GM19351 (cell line): ENCODE measurements around the gene MORN3.
A peak's percentile ranks its signal among the peaks of the same experiment; 100 is the strongest.
"Not testable (repeated sequence)": the region's sequence is repeated elsewhere in the genome, so short reads cannot be mapped to it uniquely, and the experiment has no call there.

Experiments
- ATAC-seq: cut with Tn5 transposase; IDR thresholded peaks from one replicate; pipeline ENCODE4 v1.9.1; 2021; ENCODE audit warnings: mild to moderate bottlenecking, moderate library complexity; ENCODE audit not compliant: unreplicated experiment

The MORN3 gene, protein sequence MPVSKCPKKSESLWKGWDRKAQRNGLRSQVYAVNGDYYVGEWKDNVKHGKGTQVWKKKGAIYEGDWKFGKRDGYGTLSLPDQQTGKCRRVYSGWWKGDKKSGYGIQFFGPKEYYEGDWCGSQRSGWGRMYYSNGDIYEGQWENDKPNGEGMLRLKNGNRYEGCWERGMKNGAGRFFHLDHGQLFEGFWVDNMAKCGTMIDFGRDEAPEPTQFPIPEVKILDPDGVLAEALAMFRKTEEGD

DNA sequence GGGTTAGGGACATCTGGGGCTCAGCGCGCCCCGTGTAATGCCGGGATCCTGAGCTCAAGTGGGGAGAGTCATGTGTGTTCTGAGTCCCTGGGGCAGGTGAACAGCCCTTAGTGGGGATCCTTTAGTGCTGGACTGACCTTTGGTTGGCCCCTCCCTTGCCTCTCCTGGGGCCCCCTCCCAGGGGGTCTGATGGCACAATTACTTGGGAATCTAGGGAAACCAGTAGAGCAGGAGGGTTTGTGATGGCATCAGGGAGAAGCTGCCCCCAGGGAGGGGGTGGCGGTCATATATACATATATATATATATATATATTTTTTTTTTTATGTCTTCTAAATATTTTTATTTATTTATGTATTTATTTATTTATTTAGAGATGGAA, at the start of gene MORN3:
Gene MORN3, minus strand, starts transcription at position 134 of the 380 bp plus-strand sequence. CDS start 171 bp downstream, outside the sequence.
- ATAC-seq: no peak

GRCh38 chr12:121718653-121719239, 49.3 kb upstream of the MORN3 start:
- no peak for ATAC-seq

GRCh38 chr12:121717041-121717699, 47.7 kb upstream of the MORN3 start:
- no peak for ATAC-seq

DNA sequence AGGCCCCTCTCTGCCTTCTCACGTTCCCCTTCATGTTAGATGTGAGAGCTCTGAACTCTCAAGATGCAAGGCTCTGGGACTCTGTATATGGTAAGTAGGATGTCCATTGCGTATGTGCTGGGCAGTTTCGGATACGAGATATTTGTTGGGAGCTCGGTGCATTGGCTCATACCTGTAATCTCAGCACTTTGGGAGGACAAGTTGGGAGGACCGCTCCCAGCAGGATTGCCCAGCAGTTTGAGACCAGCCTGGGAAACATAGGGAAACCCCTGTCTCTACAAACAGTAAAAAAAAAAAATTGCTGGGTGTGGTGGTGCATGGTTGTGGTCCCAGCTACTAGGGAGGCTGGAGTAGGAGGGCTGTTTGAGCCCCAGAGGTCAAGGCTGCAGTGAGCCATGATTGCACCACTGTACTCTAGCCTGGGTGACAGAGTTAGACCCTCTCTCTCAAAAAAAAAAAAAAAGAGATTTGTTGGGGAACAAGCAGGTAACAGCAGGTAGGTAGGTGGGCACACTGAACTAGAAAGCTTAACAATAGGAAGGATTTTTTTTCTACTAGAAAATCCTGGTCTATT, 46.5 kb upstream of the MORN3 start:
- ATAC-seq: no peak

GRCh38 chr12:121715055-121715454, 45.6 kb upstream of the MORN3 start:
- ATAC-seq: not testable (repeated sequence)

GRCh38 chr12:121713793-121714192, 44.3 kb upstream of the MORN3 start:
- no peak for ATAC-seq

DNA sequence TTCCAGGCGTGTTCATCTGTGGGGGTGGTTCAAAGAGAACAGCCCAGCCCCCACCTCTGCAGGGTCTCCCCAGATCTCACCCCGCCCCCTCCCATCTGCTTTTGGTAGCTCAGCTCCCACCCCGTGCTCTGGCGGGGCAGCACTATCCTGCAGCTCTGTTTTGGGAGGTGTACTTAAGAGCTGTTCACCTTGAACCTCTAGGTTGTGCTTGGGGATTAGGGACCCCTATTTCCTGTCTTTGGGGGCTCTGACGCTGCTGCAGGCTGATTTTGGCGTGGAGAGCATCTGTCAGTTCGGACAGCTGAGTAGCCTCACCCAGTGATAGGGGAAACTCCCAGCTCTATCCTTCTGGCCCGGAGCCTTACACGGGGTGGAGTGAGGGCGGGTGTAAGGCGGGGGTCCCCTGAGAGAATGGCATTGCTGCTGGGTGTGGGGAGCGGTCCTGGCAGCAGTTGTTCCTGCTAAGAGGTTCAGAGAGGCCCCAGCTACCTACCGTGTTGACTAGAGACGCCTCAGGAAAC, 43.9 kb upstream of the MORN3 start:
- ATAC-seq: no peak

GRCh38 chr12:121712461-121713256, 43.2 kb upstream of the MORN3 start, which contains the start of gene TMEM120B:
TMEM120B (plus strand) TSS chr12:121712752; CDS start chr12:121712896, 144 bp downstream.
- ATAC-seq: peak; percentile 77

GRCh38 chr12:121712190-121712460, 42.7 kb upstream of the MORN3 start:
- peak; percentile 27 for ATAC-seq

- no peak for ATAC-seq
These were observed 42.1 kb upstream of the MORN3 start for GRCh38 chr12:121711361-121712189.

DNA sequence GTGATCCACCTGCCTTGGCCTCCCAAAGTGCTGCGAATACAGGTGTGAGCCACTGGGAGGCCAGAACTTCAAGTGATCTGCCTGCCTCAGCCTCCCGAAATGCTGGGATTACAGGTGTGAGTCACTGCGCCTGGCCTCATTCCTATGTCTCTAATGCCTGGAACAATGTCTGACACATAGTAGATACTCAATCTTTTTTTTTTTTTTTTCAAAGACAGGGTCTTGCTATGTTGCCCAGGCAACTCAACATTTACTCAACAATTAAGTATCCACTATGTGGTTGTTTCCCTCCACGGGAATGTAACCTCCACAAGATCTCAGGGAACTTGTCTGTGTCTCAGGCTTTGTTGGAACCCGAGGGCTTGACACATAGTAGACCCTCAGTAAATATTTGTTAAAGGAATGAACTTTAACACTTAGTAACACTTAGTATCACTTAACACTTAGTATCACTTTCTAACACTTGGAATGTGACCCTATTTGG, 40.1 kb upstream of the MORN3 start:
- no peak for ATAC-seq

GRCh38 chr12:121709064-121709424, 39.6 kb upstream of the MORN3 start:
- not testable (repeated sequence) for ATAC-seq

- ATAC-seq: no peak
These were observed 39.0 kb upstream of the MORN3 start for GRCh38 chr12:121708313-121709063.

DNA sequence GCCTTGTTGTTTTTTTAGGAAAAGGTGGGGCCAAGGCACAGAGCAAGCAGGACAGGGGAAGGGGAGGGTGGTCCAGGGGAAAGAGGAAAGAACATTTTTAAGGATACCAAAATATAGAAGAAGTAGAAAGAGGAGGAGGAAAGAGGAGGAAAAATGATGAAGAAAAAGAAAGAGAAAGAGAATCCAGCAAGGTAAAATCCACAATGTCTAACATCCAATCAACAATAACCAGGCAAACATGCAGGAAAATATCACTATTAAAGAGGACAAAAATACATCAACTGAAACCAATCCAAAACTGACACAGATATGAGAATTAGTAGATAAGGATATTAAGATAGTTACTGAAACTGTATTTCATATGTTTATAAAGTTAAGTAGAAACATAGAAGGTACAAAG, 36.1 kb upstream of the MORN3 start:
- no peak for ATAC-seq

DNA sequence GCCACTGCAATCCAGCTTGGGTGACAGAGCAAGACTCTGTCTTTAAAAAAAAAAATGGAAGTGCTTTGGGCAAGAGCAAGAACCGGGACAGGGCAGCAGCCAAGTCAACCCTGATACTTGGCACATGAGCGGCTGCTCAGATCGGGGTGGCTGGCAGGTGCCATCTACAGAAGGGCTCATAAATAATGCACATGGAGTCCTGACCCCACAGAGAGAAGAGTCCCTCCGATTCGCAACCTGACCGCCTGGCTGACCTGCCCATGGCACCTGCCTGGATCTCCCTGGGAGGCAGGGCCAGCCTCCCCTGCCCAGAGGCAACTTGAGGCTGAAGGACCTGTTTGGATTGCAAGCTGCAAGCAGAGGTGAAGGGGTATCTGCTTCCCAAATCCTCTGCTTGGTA, 33.5 kb upstream of the MORN3 start:
- no peak for ATAC-seq

GRCh38 chr12:121701667-121702277, 32.3 kb upstream of the MORN3 start:
- ATAC-seq: no peak

GRCh38 chr12:121697861-121698260, 28.4 kb upstream of the MORN3 start:
- ATAC-seq: not testable (repeated sequence)

GRCh38 chr12:121697093-121697698, 27.7 kb upstream of the MORN3 start:
- ATAC-seq: no peak
